ENCODE results near the gene SART3.
"Not testable (repeated sequence)": the region's sequence is repeated elsewhere in the genome, so short reads cannot be mapped to it uniquely, and the experiment has no call there.

SART3 gene

GRCh38 chr12:108597559-108598471 lies 36.8 kb upstream of the SART3 start, which contains the start of gene TMEM119:
Gene TMEM119 (minus strand): TSS chr12:108598084. CDS start chr12:108592383, 5,701 bp downstream.
- DNase-seq (ENCODE audit: low spot score) (no peak), FAIRE-seq (no peak)

GRCh38 chr12:108596854-108597558 lies 36.0 kb upstream of the SART3 start:
- no peak for FAIRE-seq
- no peak for DNase-seq (ENCODE audit: low spot score)

GRCh38 chr12:108595711-108596647 lies 35.0 kb upstream of the SART3 start:
- DNase-seq (ENCODE audit: low spot score) (no peak), FAIRE-seq (no peak)

- DNase-seq (ENCODE audit: low spot score) (no peak), FAIRE-seq (peak; percentile 97)
Observed at GRCh38 chr12:108594960-108595710, 34.2 kb upstream of the SART3 start.

- no peak for FAIRE-seq
- DNase-seq (ENCODE audit: low spot score), result no peak
Observed at GRCh38 chr12:108594323-108594903, 33.4 kb upstream of the SART3 start.

- FAIRE-seq (no peak), DNase-seq (ENCODE audit: low spot score) (no peak)
Observed at GRCh38 chr12:108592033-108592909, 31.3 kb upstream of the SART3 start.

- DNase-seq (ENCODE audit: low spot score), result no peak
- FAIRE-seq, result no peak
Observed at GRCh38 chr12:108591267-108591980, 30.5 kb upstream of the SART3 start.

- not testable (repeated sequence) for FAIRE-seq; DNase-seq (ENCODE audit: low spot score)
Observed at GRCh38 chr12:108590463-108590862, 29.5 kb upstream of the SART3 start.

- DNase-seq (ENCODE audit: low spot score), result no peak
- no peak for FAIRE-seq
Observed at GRCh38 chr12:108589840-108590229, 28.9 kb upstream of the SART3 start.

GRCh38 chr12:108589028-108589839 lies 28.3 kb upstream of the SART3 start:
- FAIRE-seq, result no peak
- no peak for DNase-seq (ENCODE audit: low spot score)

- FAIRE-seq, result no peak
- no peak for DNase-seq (ENCODE audit: low spot score)
Observed at GRCh38 chr12:108587826-108588225, 26.9 kb upstream of the SART3 start.

- no peak for DNase-seq (ENCODE audit: low spot score)
- no peak for FAIRE-seq
Observed at GRCh38 chr12:108586306-108586705, 25.3 kb upstream of the SART3 start.

GRCh38 chr12:108585864-108586263 lies 24.9 kb upstream of the SART3 start:
- FAIRE-seq, result no peak
- no peak for DNase-seq (ENCODE audit: low spot score)

- FAIRE-seq, result no peak
- no peak for DNase-seq (ENCODE audit: low spot score)
Observed at GRCh38 chr12:108584456-108585065, 23.6 kb upstream of the SART3 start.

- no peak for FAIRE-seq
- no peak for DNase-seq (ENCODE audit: low spot score)
Observed at GRCh38 chr12:108583991-108584390, 23.0 kb upstream of the SART3 start.

GRCh38 chr12:108582978-108583770 lies 22.2 kb upstream of the SART3 start:
- FAIRE-seq (no peak), DNase-seq (ENCODE audit: low spot score) (no peak)

Measured in urothelium cell line (cell line).